ENCODE results near the gene ENO3. TPM values are rescaled to one million over a fixed set of nuclear protein-coding genes. Genes with fewer than 3 reads are reported as not detected.

The ENO3 gene
- total and polyA plus RNA-seq, 10 of the 15 experiments (the other 5 are each of a cell fraction or from before 2014, with no cell fraction given): 6.8 to 28.4 (median 17.0) TPM

GRCh38 chr17:4948166-4948930, 2.6 kb upstream of the ENO3 start, which contains the start of gene PFN1 (continued):
- no peak for TF ChIP-seq IRF5 (IDR thresholded peaks at IDR 0.05; ENCODE audit: borderline replicate concordance)
- TF ChIP-seq NFXL1 (IDR thresholded peaks at IDR 0.05; ENCODE audit: borderline replicate concordance): no peak
- TF ChIP-seq TAF1 (IDR thresholded peaks at IDR 0.05; ENCODE audit: borderline replicate concordance, low read depth, low read length): peak; percentile 89
- peak; percentile 65 for TF ChIP-seq CHD2 (IDR thresholded peaks at IDR 0.05; ENCODE audit: borderline replicate concordance, low read depth, low read length)
- TF ChIP-seq SMARCA5 (IDR thresholded peaks at IDR 0.05): peak; percentile 59; the same call in 1 of the 2 replicates
- peak; percentile 75 for TF ChIP-seq BACH1 (IDR thresholded peaks at IDR 0.05; ENCODE audit: borderline replicate concordance)
- TF ChIP-seq RAD51 (IDR thresholded peaks at IDR 0.05): no peak
- TF ChIP-seq CHD1 (IDR thresholded peaks at IDR 0.05; ENCODE audit: low read depth, low read length): peak; percentile 80; the same call in 1 of the 2 replicates
- TF ChIP-seq SREBF1 (IDR thresholded peaks at IDR 0.05; ENCODE audit: low read length): 0 out of 2 replicates have a peak, but pooled peaks have one; percentile 13
- TF ChIP-seq JUND (IDR thresholded peaks at IDR 0.05; ENCODE audit: low read depth, low read length): no peak
- TF ChIP-seq, protein P1, sequence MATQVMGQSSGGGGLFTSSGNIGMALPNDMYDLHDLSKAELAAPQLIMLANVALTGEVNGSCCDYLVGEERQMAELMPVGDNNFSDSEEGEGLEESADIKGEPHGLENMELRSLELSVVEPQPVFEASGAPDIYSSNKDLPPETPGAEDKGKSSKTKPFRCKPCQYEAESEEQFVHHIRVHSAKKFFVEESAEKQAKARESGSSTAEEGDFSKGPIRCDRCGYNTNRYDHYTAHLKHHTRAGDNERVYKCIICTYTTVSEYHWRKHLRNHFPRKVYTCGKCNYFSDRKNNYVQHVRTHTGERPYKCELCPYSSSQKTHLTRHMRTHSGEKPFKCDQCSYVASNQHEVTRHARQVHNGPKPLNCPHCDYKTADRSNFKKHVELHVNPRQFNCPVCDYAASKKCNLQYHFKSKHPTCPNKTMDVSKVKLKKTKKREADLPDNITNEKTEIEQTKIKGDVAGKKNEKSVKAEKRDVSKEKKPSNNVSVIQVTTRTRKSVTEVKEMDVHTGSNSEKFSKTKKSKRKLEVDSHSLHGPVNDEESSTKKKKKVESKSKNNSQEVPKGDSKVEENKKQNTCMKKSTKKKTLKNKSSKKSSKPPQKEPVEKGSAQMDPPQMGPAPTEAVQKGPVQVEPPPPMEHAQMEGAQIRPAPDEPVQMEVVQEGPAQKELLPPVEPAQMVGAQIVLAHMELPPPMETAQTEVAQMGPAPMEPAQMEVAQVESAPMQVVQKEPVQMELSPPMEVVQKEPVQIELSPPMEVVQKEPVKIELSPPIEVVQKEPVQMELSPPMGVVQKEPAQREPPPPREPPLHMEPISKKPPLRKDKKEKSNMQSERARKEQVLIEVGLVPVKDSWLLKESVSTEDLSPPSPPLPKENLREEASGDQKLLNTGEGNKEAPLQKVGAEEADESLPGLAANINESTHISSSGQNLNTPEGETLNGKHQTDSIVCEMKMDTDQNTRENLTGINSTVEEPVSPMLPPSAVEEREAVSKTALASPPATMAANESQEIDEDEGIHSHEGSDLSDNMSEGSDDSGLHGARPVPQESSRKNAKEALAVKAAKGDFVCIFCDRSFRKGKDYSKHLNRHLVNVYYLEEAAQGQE (IDR thresholded peaks at IDR 0.05; ENCODE audit: low read depth, low read length): no peak
- TF ChIP-seq SIN3A (IDR thresholded peaks at IDR 0.05; ENCODE audit: low read depth, low read length): peak; percentile 76; the same call in 1 of the 2 replicates
- no peak for TF ChIP-seq IRF3 (IDR thresholded peaks at IDR 0.05)
- 0 out of 2 replicates have a peak, but pooled peaks have one; percentile 9 for TF ChIP-seq IRF4 (IDR thresholded peaks at IDR 0.05; ENCODE audit: low read depth, low read length)
- no peak for TF ChIP-seq ATF3 (IDR thresholded peaks at IDR 0.05; ENCODE audit: borderline replicate concordance, extremely low read depth, low read depth, low read length)
- TF ChIP-seq, protein P2, sequence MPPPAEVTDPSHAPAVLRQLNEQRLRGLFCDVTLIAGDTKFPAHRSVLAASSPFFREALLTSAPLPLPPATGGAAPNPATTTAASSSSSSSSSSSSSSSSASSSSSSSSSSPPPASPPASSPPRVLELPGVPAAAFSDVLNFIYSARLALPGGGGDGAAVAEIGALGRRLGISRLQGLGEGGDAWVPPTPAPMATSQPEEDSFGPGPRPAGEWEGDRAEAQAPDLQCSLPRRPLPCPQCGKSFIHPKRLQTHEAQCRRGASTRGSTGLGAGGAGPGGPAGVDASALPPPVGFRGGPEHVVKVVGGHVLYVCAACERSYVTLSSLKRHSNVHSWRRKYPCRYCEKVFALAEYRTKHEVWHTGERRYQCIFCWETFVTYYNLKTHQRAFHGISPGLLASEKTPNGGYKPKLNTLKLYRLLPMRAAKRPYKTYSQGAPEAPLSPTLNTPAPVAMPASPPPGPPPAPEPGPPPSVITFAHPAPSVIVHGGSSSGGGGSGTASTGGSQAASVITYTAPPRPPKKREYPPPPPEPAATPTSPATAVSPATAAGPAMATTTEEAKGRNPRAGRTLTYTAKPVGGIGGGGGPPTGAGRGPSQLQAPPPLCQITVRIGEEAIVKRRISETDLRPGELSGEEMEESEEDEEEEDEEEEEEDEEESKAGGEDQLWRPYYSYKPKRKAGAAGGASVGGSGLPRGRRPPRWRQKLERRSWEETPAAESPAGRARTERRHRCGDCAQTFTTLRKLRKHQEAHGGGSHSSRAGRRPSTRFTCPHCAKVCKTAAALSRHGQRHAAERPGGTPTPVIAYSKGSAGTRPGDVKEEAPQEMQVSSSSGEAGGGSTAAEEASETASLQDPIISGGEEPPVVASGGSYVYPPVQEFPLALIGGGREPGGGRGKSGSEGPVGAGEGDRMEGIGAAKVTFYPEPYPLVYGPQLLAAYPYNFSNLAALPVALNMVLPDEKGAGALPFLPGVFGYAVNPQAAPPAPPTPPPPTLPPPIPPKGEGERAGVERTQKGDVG (CRISPR knock-in tag; IDR thresholded peaks at IDR 0.05): no peak
- no peak for TF ChIP-seq BCL11A (IDR thresholded peaks at IDR 0.05; ENCODE audit: low read depth, low read length)
- peak; percentile 86 for TF ChIP-seq LARP7 (IDR thresholded peaks at IDR 0.05)
- TF ChIP-seq EP300 (IDR thresholded peaks at IDR 0.05; ENCODE audit: borderline replicate concordance in 1 of 2, control insufficient read depth in 1 of 2, low read depth in 2 of 2, low read length in 2 of 2): peak in 1 of 2 experiments; percentile 19; a peak in 1 of 4 replicates
